Measurements from ENCODE around the gene FOXD4L6.
"Not testable (repeated sequence)": the region's sequence is repeated elsewhere in the genome, so short reads cannot be mapped to it uniquely, and the experiment has no call there.

FOXD4L6 gene

DNA sequence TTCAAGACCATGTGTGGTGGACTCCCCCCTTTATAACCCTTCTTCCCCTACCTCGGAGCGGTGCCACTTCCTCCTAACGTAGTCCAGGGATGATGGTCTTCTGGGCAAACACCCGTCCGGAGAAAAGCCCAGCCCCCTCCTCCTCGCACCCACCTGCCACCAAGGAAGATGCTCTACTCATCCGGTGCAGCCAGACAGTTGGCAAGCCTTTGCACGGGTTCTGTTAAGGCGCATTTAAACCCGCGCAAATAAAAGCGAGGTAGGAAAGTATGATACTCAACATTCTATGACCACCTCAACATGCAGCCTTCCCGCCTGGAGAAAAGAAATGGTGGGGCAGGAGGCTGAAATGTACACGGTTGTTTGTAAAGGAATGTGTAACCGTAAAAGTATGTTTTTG, at the start of gene FOXD4L6:
TSS of gene FOXD4L6 (minus strand) at position 101 of the 400 bp plus-strand sequence. CDS start 298 bp downstream, outside the sequence.
- not testable (repeated sequence) for DNase-seq

DNA sequence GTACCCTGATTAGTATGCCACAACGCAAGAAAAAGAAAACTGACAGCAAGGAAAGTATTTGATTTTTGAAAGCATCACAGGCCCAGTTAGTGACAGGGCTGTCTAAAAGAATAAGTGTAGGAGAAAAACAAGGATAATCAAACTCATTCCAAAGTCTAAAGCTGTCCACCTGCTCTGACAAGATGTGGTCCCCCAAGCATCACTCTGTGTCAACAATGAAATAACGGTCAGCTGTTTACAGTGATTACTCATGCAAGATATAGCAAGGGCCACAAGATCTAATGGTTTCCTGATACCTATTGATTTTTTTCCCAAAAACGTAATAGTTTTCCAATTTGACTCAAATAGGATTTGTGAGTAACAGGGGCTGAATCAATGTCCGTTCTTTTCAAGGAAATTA, 46.5 kb upstream of the FOXD4L6 start:
- DNase-seq, result not testable (repeated sequence)

DNA sequence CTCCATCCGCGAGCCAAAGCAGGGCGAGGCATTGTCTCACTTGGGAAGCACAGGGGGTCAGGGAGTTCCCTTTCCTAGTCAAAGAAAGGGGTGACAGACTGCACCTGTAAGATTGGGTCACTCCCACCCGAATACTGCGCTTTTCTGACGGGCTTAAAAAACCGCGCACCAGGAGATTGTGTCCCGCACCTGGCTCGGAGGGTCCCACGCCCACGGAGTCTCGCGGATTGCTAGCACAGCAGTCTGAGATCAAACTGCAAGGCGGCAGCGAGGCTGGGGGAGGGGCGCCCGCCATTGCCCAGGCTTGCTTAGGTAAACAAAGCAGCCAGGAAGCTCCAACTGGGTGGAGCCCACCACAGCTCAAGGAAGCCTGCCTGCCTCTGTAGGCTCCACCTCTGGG, 21.6 kb upstream of the FOXD4L6 start:
- not testable (repeated sequence) for DNase-seq

DNA sequence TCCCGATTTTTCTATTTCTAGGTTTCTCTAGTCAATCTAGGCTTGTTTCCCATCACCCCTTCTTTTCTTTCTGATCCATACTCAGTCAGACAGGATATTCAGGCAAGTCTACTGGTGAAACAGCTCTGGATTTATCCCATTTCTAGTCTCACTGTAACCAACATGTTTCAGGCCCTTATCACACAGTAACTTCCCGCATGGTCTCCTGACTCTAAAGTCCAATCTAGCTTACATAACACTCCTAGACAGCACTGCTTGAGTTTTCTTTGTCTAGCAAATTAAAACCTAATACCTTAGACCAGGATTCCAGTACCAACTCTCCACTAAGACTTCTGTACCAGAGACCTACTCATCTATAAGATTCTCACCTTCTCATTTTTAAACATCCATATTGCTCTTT, 13.4 kb upstream of the FOXD4L6 start:
- not testable (repeated sequence) for DNase-seq

DNA sequence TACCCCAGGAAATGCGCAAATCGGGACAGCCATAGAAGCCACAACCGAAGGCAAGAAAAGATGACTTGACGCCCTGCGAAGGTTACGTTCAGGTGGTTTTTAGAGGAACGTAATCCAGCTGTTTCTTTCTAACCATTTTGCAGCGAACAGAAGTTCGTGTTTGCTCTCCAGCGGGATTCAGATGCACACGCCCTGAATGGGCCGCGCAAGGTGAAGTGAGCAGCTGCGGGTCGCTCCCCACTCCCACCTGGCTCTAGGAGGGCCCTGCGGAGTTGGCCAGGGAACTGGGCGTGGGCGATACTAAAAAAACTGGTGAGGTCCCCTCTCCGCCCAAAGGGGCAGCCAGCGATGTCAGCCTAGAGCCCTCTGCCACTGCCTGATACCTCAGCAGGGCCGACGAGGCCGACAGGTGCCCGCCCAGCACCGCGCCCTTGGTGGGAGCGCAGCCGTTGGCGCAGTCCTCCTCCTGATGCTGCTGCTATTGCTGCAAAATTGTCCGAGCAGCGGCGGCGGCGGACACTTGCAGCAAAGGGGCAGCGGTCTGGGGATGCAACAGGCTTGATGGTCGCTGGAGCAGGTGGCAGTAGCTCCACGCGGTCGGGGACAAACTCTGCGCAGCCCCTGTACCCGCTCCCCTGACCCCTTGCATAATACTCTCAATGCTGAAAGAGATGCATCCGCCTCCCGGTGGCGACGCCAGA, 1.6 kb downstream of the FOXD4L6 start:
- not testable (repeated sequence) for DNase-seq

DNA sequence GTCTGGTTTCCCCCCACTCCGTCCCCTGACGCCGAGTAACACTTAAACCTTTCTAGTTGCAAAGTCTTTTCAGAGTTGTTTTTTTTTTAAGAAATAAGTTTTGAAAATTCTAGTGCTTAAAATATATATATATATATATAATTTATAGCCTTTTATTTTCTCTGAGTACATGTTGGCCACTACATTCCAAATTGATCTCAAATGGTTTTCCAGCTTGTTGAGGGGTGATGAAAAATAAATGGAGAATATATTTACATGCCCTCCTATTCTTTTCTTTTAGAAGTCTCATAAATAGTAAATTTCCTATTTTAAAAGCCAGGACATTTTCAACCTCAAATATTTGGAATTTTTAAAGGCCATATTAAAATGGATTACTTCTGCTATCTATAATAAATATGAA, 2.5 kb downstream of the FOXD4L6 start:
- not testable (repeated sequence) for DNase-seq

DNA sequence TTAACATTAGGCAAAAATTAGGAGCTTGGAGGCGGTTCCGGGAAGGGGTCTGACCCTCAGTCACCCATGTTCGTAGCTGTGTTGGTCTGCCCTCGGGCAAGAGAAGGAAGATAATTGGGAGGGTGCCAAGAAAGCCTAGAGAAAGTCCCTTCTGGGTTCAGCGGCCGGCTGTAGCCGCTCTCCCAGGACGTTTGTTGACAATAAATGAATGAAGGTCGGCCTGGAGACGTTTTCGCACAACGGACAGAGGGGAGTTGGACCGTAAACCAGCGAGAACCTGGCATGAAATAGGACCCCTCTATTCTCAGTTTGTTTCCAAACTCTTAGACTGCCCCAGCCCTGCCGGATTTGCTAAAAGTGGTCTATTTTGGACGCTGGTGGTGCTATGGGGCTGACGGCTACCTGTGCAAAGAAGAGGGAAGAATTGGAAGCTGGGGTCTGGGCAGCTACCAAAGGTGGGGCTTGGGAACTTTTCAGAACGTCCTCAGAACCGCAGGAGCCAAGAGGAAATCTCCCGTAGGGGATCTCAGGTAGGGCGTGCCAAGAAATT, 3.3 kb downstream of the FOXD4L6 start:
- DNase-seq, result not testable (repeated sequence)

DNA sequence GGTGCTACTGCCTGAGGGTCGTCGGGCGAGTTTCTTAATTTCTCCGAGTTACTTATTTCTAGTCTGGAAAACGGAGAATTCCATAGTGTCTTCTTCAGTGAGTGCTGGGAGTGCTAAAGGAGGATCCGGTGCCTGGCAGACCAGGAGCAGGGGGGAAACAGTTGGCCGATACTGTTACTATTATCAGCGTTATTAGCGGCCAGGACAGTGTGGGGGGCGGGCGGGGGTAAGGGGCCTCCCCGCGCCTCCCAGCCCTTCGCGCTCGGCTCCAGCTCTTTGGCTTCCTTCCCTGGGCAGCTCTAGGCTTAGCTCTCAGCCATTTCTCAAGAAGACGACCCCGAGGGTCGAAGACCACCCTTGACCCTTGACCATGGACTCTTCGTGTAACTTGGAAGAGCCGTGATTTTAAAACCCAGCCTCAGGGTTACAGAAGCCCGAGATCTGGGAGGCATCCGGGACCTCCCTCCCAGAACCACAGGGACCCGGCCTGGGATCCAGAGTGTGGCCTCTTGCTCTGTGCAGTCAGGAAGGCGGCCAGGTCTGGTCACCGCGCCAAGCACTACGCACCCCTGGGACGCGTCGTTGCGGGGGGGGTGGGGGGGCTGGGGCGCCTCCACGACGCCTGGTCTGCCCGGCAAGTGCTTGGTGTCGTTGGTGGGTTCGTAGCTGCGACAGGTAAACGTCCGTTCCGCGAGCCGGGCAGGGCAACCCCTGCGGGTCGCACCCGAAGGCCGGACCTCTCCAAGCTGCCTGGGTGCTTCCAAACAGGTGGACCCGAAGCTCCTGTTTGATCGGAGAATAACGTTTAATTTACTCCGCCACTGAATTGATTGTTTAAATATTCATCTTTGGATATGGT, 4.0 kb downstream of the FOXD4L6 start:
- not testable (repeated sequence) for DNase-seq

DNA sequence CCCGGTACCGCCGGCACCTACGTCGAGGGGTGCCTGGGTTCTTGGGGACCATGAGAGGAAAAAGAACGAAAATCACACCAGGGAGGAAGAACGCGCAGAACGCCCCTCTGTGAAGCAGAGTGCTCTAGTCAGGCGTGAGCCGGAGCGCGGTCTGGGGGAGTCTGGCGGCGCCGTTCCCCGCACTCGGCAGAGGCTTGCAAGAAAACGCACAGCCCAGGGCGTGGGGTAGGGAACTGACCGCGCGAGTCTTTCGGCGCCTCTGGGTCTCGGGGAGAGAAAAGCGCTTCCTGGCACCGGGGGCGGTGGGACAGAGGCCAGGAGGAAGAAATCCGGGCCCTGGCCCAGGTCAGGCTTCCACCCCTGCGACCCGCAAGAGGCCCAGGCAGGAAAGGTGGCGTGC, 4.7 kb downstream of the FOXD4L6 start:
- not testable (repeated sequence) for DNase-seq

DNA sequence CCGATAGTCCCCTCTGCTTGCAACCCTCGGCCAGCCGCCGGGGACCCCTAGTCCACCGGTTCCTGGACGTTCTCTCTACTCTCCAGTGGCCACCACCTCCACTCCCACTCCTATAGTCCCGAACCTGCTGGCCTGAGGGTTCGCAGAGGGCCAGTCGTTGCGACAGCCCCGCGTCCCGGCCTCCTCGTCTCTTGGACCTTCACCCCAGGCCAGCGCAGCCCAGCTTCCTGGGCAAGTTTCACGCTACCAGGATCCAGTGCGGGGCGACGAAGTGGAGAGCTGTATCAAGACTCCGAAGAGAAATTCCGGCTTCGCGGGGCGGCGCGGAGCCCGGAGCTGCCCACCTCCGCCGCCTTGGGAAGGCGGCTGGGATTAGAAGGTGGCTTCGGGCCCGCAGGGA, 5.1 kb downstream of the FOXD4L6 start:
- not testable (repeated sequence) for DNase-seq

DNA sequence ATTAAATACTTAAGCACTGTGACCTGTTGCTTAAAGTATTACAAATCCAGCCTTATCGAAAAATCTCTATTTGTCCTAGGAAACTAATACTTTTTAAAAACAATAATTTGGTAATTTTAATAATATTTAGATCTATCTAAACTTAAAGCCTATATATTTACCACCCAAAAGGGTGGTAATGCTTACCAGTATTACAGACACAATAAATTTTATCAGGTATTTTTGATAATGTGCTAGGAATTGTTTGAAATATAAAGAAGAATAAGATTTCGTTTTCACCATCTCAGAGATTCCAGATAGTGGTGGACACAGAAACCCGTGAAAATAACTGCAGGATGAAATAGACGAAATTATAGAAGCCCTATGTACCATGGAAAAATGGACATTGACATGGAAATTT, 7.8 kb downstream of the FOXD4L6 start:
- DNase-seq, result not testable (repeated sequence)

DNA sequence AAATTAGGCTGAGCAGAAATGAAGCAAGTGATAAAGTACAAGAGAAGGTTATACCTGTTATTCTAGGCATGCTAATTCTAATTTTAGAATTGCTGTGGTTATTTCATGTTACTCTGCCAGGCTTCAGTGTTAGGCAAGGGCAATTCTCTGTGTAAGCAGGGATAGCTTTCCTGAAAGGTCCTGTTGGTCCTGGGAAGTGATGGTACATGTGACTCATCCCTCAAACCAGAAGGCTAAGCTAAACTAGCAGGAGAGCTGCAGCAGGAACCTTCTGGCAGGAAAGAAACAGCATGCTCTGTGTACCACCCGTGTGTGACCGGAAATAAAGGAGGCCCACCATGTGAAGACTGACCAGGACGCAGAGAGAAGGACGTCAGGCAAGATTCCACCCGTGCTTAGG, 8.8 kb downstream of the FOXD4L6 start:
- DNase-seq, result not testable (repeated sequence)

DNA sequence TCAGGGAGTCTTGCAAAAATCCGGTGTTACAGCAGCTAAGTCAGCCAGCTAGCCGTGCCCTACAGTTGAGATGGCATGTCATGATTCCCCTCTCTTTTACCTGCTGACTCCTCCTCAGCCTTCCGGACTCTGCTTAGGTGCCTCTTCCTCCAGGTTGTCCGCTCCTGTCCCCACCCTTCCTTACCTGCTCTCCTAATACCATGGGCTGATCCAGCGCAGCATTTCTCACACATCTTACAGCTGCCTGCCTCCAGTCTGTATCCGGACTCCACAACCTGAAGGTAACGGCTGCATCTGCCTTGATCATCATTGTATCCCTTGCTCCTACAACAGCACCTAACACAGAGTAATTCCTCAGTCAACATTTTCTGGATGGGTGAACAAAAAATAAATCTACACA, 9.2 kb downstream of the FOXD4L6 start:
- not testable (repeated sequence) for DNase-seq

DNA sequence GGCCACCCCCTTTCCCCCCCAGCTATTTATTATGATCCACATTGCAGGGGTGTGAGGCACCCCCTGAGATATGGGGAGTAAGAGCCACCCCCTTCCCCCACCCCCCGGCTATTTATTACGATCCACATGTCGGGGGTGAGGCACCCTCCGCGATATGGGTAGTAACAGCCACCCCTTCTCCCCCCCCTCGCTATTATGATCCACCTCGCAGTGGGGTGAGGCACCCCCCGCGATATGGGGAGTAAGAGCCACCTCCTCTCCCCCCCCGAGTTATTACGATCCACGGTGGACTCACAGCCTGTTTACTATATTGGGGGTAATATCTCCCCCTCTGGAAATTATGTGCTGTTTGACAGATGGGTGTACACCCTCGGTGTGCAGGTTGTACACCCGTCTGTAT, 15.1 kb downstream of the FOXD4L6 start:
- not testable (repeated sequence) for DNase-seq

DNA sequence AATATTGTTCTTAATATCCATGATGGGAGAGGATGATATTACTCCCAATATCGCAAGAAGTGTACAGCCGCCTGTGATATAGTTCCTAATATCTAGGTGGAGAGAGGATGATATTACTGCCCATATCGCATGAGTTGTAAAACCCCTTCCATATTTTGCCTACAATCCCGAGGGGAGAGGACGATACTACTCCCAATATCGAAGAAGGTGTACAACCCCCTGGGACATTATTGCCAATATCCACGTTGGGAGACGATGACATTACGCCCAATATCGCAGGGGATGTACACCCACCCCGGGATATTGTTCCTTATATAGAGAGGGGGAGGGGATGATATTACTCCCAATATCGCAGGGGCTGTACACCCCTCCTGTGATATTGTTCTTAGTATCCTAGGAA, 17.1 kb downstream of the FOXD4L6 start:
- DNase-seq, result not testable (repeated sequence)

DNA sequence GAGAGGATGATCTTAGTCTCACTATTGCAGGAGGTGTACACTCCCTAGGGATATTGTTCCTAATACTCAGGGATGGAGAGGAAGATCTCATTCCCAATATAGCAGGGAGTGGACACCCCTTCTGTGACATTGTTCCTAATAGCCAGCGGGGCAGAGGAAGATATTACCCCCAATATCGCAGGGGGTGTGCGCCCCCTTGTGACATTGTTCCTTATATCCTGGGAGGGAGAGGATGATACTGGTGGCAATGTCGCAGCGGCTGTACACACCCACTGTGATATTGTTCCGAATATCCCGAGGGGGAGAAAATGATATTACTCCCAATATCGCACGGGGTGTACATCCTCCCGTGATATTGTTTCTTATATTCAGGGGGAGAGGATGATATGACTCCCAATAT, 17.6 kb downstream of the FOXD4L6 start:
- DNase-seq, result not testable (repeated sequence)

DNA sequence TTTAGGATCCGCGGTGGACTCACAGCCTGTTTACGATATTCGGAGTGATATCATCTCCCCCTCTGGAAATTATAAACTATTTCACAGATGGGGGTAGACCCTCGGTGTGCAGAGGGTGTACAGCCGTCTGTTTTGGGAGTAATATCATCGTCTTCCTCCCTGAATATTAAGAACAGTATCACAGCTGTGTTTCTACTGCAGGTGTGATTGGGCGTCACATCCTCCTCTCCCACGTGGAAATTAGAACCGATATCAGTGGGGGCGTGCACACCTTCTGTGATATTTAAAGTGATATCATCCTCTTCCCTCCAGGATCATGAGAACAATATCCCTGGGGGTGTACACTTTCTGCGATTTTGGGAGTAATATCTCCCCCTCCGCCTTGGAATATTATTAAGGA, 19.2 kb downstream of the FOXD4L6 start:
- not testable (repeated sequence) for DNase-seq

DNA sequence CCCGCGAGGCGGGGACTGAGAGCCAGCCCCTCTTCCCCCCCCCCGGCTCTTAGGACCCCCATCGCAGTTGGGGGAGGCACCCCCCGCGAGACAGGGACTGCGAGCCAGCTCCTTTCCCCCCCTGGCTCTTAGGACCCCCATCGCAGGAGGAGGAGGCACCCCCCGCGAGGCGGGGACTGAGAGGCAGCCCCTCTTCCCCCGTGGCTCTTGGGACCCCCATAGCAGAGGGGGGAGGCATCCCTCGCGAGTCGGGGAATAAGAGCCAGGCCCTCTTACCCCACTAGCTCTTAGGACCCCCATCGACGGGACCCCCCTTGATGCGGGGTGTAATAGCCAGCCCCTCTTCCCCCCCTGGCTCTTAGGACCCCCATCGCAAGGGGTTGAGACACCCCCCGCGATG, 19.7 kb downstream of the FOXD4L6 start:
- DNase-seq, result not testable (repeated sequence)

DNA sequence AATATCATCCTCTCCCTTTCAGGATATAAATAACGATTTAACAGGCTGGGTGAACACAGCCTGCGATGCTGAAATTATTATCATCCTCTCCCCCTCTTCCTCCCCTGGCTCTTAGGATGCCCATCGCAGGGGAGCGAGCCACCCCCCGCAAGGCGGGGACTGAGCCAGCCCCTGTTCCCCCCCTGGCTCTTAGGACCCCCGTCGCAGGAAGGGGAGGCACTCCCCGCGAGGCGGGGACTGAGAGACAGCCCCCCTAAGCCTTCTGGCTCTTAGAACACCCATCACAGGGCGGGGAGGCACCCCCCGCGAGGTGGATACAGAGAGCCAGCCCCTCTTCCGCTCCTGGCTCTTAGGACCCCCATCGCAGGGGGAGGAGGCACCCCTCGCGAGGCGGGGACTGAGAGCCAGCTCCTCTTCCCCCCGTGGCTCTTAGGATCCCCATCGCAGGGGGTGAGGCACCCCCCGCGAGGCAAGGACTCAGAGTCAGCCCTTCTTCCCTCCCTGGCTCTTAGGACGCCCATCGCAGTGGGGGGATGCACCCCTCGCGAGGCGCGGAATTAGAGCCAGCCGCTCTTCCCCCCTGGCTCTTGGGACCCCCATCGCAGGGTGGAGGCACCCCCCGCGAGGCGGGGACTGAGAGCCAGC, 21.9 kb downstream of the FOXD4L6 start:
- not testable (repeated sequence) for DNase-seq

DNA sequence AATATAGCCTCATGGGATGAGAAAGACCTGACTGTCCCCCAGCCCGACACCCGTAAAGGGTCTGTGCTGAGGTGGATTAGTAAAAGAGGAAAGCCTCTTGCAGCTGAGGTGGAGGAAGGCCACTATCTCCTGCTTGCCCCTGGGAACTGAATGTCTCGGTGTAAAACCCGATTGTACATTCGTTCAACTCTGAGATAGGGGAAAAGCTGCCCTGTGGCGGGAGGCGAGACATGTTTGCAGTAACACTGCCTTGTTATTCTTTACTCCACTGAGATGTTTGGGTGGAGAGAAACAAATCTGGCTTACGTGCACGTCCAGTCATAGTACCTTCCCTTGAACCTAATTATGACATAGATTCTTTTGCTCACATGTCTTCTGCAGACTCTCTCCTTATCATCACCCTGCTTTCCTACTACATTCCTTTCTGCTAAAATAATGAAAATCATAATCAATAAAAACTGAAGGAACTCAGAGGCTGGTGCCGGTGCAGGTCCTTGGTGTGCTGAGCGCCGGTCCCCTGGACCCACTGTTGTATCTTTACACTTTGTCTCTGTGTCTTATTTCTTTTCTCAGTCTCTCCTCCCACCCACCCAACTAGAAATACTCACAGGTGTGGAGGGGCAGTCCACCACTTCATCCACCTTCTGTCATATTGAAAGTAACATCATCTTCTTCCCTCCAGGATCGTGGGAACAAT, 22.8 kb downstream of the FOXD4L6 start:
- not testable (repeated sequence) for DNase-seq

DNA sequence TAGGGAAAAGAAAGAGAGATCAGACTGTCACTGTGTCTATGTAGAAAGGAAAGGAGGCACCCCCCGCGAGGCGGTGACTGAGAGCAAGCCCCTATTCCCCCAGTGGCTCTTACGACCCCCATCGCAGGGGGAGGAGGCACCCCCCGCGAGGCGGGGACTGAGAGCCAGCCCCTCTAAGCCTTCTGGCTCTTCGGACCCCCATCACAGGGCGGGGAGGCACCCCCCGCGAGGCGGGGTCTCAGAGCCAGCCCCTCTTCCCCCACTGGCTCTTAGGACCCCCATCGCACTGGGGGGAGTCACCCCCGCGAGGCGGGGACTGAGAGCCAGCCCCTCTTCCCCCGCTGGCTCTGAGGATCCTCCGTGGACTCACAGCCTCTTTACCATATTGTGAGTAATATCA, 23.9 kb downstream of the FOXD4L6 start:
- DNase-seq, result not testable (repeated sequence)

DNA sequence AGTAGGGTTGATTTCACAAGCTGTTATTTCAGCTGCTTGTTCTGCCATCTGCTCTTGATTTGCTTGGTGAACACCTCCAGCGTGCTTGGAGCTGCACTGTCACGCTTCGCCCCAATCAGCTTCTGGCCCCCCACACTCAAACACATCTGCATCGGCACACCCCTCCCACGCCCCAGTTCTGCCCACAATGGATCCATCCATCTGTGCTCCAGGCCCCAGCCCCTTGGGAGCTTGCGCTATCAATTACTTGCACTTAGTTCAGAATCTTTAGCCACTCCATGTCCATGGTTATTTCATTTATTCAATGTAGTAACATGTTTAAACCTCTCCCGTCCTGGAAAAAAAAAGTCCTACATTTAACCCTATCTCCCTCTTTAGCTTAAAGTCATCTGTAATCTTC, 28.0 kb downstream of the FOXD4L6 start:
- not testable (repeated sequence) for DNase-seq
